Measurements from ENCODE around the gene CST4.
A peak's percentile ranks its signal among the peaks of the same experiment; 100 is the strongest.
"Not testable (repeated sequence)": the region's sequence is repeated elsewhere in the genome, so short reads cannot be mapped to it uniquely, and the experiment has no call there.

Gene CST4

GRCh38 chr20:23640018-23640601, 48.7 kb downstream of the CST4 start:
- DNase-seq, result no peak

- DNase-seq, result no peak
Measured at GRCh38 chr20:23639490-23639958, 49.3 kb downstream of the CST4 start.

GRCh38 chr20:23638309-23638708, 50.5 kb downstream of the CST4 start:
- no peak for DNase-seq

- DNase-seq, result peak; percentile 39
Measured at GRCh38 chr20:23637282-23638221, 51.3 kb downstream of the CST4 start, which contains the start of gene CST3. TSS of gene CST3 (minus strand) at chr20:23637955. CDS start at chr20:23637862, 93 bp downstream.

- DNase-seq, result no peak
Measured at GRCh38 chr20:23636908-23637281, 51.9 kb downstream of the CST4 start.

- DNase-seq, result no peak
Measured at GRCh38 chr20:23636182-23636907, 52.5 kb downstream of the CST4 start.

- not testable (repeated sequence) for DNase-seq
Measured at GRCh38 chr20:23635768-23636090, 53.1 kb downstream of the CST4 start.

Data from stimulated activated CD4-positive, alpha-beta T cell treated with anti-CD3 and anti-CD28 coated beads, Interleukin-15, amount 100 ng/mL, for 24 hours (primary cell).